Measurements from ENCODE around the gene CDC20B.

The CDC20B gene, protein sequence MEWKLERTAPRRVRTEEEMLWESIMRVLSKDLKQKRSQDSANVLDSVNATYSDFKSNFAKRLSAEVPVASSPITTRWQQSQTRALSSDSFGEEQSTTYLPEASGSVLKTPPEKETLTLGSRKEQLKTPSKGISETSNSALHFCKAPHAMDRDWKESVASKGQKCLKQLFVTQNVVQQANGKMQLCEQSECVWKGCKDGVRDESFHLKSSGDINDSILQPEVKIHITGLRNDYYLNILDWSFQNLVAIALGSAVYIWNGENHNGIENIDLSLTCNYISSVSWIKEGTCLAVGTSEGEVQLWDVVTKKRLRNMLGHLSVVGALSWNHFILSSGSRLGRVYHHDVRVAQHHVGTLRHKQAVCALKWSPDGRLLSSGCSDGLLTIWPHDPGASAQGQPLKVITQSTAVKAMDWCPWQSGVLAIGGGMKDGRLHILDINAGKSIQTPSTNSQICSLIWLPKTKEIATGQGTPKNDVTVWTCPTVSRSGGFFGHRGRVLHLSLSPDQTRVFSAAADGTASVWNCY

DNA sequence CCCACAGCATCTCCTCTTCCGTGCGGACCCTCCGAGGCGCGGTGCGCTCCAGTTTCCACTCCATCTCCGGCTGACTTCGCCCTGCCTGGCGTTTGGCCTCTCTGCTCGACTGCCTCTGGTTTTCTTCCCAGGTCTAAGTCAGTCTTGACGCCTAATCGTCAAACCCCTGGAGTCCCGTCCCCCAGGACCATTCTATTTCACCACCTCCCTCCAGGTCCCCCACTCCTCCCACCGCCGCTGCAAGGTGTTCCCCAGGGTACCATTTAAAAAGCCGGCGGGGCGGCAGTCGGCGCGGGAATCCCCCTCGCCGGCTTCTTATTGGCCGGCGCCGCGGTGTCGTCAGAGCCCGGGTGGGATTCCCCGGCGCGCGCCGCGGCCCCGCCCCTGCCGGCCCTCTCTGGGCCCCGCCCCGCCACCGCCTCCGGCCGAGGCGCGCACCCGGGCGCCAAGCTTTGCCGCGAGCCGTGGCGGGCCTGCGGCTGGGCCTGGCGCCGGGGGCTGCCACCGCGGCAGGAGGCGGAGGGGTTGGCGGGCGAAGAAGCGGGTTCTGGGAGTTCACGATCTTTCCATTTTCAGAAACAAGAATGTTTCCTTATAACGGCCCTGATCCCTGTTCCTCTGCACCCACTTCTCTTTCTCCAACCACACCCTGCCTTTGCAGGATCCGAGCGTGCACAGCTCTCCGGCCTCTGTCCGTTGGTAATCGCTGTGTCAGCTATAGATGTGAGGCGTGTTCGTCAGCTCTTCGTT lies at the start of gene CDC20B:
Gene CDC20B, minus strand, starts transcription at position 241 of the 750 bp plus-strand sequence. Its CDS starts 177 bp downstream, at position 64.
- peak; percentile 52 for DNase-seq (ENCODE audit: low spot score)

DNA sequence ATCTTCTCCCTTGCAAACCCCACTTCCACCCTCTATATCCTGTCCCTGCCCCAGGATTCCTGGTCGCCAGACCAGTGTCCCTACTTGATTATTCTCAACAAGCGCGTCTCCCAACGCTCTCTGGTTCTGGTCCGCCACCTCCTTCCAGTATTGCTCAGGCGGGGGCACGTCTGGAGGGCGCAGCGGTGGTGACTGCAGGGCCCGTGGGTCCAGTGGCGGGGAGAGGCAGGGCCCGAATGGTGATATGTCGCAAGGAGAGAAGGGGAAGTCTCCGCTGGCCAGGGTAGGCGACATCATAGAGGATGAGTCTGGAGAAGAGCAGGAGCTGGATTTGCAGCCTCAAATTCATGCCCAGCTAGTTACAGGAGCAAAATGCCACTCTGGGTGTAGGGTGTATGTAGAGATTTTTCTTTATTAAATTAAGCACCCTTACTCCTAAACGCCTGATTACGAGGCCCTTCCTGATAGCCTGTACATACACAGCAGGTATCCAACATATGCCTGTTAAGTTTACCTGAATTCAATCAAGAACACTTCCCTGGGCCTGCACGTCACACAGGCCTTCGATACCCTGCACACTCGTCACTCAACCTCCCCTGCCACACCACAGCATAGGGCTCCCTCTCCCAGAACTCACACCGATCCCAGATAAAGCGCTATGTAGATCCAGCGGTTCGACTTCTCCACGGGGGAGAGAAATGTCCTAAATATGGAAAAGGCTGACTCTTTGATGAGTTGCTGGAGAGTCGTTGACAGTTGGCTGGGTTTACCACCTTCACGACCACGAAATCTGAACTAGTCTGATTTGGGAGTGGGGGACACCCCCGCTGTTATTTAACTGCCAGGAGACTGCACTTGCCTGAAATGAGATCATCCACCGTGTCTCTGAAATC lies 49.4 kb upstream of the CDC20B start:
- no peak for DNase-seq (ENCODE audit: low spot score)

DNA sequence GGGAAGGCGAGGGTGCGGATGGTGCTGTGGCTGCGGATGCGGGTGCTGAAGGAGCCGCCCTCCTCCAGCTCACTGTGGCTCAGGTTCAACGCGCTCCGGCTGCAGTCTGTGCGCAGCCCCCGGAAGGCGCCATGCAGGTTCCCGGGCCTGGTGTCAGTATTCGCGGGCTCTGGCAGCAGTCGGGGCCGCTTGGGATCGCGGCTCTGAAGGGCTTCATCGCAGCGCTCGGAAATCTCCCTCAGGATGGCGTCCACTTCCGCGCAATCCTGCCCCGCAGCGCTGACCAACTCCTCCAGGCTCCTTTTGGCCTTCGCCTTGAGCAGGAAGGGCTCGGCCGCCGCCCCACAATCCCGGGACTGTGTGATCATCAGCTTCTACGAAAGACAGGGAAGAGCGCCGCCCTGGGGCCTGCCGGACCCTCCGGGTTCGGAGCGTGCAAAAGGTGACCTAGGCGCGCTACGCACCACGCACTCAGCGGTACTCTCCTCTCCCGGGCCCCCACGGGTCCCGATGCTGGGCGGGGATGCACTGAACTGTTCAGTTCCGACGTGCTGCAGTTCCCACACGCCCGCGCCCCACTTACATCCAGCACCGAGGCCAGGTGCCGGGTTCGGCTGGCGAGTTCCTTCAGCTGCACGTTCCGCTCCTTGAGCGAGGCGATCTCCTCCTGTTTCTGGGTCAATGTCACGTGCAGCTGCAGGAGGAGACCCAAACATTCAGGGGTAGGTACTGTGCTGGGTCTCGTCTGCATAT lies 47.6 kb upstream of the CDC20B start:
- no peak for DNase-seq (ENCODE audit: low spot score)

DNA sequence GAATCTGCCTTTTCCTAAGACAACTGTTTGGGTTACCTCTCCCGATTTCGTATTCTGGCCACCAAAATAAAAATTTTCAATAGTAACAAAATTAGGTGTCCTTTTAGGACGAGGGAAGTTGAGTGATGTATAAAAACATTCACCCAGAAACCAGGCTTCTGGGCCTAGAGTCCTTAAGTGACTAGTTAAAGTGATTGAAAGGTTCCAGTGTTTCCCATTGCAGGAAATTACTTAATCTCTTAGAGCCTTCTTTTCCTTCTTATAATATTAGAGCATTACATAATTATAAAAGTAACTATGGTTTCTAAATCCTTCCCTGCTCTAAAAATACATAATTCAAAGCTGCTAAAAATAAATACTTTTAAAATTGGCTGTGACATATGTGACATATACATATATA lies 46.8 kb upstream of the CDC20B start:
- no peak for DNase-seq (ENCODE audit: low spot score)

DNA sequence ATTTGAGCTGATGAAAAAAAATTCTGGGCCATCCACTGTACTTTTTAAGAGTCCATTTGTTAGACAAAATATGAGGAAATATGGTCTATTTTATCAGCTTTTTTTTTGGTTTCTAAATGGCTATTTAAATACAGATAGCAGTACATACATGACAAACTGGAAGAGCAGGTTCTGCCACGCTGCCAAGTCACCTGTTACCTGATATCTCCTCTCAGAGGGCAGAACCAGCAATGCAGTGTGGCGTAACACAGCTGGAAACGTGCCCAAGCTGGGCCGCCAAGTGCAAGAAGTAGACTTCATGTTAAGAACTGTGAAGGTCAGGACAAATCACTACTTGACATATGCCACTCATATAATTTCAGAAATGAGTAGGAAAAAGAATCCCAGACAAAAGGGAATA lies 46.0 kb upstream of the CDC20B start:
- DNase-seq (ENCODE audit: low spot score), result no peak

DNA sequence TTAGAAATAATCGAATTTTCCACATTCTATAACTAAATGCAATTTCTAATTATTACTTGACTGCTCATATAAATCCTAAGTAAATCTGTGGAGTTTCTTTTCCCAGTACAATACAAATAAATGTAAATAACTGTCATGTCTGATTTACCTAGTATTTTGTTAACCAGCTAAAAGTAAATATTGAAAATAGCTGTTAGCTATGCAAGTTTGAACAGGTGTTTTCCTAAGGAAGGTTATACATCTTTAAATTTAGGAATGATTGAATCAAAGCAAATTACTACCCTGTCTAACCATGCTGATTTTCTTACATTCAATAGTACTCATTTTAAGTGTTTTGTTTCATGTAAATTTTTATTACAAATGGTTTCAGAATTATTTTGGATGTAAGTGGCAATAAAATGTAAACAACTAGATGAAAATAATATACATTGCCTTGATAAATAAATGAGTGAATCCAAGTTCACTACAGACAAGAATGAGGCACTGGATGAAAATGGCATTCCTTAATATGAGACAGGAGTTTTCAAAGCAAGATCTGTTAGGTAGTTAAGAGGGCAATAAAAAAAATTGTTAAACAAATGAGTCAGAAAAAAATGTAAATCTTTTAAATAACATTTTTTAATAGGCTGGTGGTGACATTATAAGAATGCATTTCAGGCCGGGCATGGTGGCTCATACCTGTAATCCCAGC lies 38.4 kb upstream of the CDC20B start:
- no peak for DNase-seq (ENCODE audit: low spot score)

DNA sequence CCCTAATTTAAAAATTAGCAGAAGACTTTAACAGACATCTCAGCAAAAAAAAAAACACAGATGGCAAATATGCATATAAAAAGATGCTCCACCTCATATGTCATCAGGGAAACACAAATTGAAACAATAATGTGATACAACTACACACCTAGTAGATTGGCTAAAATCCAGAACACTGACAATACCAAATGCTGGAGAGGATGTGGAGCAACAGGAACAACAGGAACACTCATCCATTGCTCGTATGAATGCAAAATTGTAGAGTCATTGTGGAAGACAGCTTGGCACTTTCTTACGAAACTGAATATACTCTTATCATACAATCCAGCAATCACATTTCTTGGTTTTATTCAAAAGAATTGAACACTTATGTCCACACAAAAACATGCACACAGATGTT lies 32.0 kb upstream of the CDC20B start:
- no peak for DNase-seq (ENCODE audit: low spot score)

DNA sequence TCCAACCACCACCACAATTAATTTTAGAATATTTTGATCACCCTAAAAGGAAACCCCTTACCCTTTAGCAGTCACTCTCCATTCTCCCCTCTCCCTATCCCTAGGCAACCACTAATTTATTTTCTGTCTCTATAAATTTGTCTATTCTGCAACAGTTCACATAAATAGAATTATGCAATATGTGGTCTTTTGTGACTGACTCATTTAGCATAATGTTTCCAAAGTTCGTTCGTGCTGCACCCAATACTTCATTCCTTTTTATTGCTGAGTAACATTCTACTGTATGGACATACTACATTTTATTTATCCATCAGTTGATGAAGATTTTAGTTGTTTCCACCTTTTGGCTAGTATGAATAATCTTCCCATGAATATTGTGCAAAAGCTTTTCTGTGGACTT lies 18.2 kb upstream of the CDC20B start:
- DNase-seq (ENCODE audit: low spot score), result no peak

DNA sequence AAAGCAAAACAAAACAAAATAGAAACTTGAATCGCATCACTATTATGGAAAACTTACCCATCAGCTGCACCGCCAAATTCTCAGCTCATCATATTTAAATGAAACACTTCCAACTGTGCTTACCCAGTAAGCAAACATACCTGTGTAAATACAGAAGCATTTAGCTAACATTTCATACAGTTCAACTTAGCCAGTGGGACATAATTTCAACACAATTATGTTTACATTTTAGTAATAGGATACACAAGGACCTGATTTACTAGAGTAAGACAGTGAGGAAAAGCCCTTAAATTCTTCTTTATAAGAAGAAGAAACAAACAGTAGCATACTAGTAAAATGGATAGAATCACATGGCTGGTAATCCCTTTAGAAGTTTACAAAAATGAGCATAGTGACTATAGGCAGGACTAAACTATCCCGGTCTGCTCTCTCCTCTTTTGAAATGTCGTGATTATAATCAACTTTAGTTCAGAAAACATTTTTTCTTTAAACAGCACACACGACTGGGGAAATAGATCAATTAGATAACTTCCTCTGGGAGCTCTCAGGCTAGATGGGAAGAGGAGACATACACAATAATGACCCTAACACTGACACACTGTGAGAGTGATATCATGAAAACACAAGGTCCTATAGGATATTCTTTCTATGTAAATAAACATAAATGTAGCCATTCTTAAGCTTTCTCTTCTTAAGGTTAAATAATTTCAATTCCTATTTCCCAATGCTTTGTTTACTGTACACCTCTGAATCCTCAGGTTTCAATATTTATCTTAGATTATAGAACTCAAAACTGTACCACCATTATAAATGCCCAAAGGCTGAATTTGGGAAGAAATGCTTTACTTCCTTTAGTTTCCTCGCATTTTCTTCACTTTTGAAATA lies 15.9 kb upstream of the CDC20B start:
- DNase-seq (ENCODE audit: low spot score), result no peak

DNA sequence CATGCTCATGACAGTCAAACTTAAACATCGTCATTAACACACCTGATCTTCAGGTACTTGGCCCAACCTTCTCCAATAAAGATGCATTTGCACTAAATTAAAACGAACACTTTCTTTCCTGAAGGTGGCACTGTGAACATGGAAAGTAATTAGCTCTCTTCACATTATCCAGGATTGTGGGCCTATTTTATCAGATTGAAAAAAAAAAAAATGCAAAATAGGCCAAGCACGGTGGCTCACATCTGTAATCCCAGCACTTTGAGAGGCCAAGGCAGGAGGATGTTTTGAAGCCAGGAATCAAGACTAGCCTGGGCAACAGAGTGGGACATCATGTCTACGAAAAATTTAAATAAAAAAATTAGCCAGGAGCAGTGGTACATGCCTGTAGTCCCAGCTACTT lies 14.4 kb upstream of the CDC20B start:
- no peak for DNase-seq (ENCODE audit: low spot score)

DNA sequence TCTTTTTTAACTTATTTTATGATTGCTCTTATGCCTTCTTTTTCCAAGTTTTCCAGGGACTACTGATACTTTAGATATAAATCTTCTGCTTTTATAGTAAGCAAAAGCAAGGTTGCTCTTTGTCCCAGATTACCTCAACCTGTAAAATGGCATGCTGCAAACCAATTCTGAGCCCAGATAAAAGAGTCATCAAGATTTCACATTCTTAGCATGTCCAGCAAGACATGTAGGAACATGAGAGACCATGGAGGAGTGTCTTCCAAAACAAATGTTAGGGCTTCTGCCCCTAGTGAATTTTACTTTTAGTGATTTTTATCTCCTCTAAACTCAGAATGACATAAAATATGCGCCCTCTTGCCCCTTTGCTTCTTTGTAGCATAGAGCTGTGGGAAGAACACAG lies 7.0 kb upstream of the CDC20B start:
- DNase-seq (ENCODE audit: low spot score), result no peak

DNA sequence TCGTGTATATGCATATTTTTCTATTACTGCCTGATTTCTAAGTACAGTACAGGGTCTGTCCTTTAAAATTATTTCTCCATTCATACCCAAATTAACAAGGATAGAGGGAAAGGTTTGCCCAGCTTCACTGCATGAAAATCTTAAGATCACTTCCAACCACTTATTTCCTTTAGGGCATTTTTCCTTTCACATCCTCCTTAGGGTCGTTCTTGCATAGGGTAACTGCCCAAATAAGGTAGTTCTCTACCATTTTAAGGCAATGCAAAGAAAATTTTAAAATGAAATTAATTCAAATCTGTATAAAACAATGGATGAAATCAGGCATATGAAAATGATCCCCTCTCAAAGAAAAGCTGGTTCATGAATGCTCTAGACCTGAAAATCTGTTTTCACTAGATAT lies 4.1 kb upstream of the CDC20B start:
- no peak for DNase-seq (ENCODE audit: low spot score)

DNA sequence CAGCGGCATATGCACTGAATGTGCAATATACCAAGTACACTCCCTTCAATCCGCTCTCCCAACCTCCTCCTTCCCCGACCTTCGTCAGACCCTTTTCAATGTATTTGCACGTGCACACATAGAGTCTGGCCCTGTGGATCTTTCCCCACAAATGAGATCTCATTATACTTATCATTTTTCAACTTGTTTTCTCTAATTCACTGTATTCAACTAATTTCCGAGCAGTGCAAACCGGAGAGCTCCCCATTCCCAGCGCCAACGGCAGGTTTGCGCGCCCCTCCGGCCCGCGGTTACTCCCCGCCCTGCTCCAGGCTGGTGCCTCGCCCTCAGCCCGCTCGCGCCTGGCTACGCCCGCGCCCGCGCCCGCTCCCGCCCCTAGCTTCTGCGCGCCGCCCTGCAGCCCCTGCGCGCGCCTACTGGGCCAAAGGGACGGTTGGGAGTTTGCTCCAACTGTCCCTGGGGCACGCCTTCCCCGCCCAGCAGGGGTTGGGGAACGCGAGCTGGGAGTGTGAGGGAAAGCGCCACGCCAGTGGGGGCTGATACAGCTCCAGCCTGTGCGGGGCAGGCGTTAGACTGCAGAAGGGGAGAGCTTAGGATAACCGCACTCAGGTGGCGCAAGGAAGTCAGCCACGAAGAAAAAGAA lies 3.3 kb upstream of the CDC20B start:
- peak; percentile 15 for DNase-seq (ENCODE audit: low spot score)

DNA sequence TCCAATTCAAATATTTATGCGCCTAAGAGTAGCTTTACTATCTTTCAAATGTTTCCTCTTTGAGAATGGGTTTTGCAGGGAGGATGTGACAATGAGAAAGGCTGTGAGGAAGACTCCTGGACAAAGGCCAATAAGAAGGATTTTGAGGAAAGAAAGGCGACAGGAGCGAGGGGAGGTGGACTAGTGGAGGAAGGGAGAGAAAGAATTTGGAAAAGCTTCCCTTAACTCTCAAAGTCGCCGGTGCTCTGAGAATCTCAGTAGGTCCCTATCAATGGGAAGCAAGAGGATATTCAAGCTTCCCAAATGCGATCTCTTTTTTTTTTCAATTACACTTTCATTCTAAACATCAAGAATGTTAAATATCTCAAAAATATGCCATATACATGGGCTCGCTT lies 2.8 kb upstream of the CDC20B start:
- DNase-seq (ENCODE audit: low spot score), result no peak

DNA sequence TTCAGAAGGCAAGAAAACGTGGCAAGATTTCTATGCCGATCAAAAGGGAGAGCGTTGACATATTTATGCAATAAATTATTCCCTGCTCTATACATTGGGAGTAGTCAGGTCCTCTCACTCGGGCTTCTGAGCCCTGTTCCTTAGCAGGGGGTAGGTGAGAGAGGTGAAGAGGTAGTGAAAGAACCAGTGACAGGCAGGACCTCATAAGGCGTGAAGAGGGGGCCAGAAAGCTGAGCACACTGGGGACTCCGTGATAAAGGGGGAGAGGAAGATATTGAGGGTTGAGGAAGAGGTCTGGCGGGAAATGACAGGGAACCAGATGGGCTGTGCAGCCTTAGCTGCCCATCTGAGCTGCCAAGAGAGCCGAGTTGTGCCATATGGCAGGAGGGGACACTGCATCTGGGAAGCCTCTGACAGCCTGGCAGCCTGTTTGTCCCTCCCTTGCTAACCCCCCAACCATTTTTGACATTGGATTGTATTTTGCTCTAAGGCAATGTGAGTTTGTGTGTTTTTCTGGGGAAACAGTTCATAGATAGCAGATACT lies 782 bp upstream of the CDC20B start:
- DNase-seq (ENCODE audit: low spot score), result no peak

DNA sequence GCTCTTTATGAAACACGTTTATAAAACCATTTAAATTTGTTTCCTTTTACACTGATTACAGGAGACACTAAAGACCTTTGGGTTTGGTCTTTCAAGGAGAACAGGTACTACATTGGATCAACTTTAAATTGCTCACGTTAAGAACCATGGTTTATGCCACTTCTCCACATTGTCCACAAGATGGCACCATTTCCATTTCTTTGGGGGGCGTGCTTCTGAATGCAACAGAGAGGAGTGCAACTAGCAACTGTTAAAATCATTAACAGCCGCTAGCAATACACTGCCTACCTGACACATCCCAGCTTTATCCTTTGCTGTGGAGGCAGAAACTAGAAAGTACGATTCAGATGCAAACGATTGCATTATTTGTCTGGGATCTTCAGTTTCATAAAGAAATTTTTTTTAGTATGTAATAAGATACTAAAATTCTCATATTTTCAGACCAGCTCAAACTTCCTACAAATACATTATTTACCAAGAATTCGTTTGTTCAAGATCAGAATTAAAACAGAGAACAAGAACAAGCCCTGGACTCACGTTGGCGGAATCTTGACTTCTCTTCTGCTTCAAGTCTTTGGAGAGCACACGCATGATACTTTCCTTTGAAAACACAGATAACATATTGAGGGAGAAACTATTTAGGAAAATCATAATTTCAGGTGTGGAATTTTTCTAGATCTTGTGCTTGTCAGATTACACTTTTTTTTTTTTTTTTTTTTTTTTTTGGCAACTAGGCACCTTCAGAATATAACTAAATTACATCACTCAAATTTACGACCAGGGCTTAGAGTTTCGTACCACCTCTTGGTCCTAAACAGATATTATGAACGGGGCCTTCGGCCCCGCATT lies 702 bp downstream of the CDC20B start:
- DNase-seq (ENCODE audit: low spot score), result peak; percentile 78

DNA sequence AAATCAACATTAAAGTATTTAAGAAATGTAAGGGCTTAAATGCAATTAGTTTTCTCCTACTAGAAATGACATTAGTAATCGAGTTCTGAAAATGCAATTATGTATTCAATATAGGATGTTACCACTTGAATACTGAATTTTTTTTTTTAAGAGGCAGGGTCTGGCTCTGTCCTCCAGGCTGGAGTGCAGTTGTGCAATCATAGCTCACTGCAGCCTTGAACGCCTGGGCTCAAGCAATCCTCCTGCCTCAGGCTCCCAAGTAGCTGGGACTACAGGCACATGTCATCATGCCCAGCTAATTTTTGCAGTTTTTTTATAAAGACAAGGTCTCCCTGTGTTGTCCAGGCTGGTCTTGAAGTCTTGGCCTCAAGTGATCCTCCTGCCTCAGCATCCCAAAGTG lies 1.5 kb downstream of the CDC20B start:
- no peak for DNase-seq (ENCODE audit: low spot score)

DNA sequence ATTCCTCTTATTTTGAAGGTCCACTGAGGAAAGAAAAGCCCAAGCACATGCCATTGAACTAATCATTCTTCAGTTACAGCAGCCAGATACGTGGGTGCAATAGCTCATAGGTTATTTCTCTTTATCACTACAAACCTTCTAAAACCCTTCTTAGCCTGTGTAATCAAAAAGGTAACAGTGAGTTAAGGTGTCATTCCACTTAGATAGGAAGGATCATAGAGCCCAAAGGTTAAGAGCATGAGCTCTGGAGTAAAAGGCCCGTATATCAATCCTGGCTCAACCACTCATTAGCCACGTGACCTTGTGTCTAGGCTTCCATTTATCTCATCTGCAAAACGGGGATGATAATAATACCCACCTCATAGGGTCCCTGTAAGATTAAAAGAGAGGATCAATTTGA lies 10.3 kb downstream of the CDC20B start:
- no peak for DNase-seq (ENCODE audit: low spot score)
